IPS-20b (cell line): ENCODE data around the gene OAS3.

Source experiments
- H3K27ac ChIP-seq: one replicate; pipeline ENCODE4 v1.5.1; 2013; ENCODE audit warnings: low read length
- H3K27me3 ChIP-seq: 2 replicates; pipeline ENCODE4 v1.6.1; 2013; ENCODE audit warnings: mild to moderate bottlenecking, low read length, inconsistent platforms; ENCODE audit not compliant: insufficient read depth
- H3K36me3 ChIP-seq: 2 replicates; pipeline ENCODE4 v1.6.1; 2013; ENCODE audit warnings: low read depth, mild to moderate bottlenecking, inconsistent platforms, low read length, moderate library complexity; ENCODE audit not compliant: insufficient read depth
- H3K4me1 ChIP-seq: 2 replicates; pipeline ENCODE4 v1.6.1; 2013; ENCODE audit warnings: mild to moderate bottlenecking, control low read depth, inconsistent platforms, low read length, moderate library complexity; ENCODE audit not compliant: insufficient read depth
- H3K4me3 ChIP-seq: 2 replicates; pipeline ENCODE4 v1.5.1; 2013; ENCODE audit warnings: mild to moderate bottlenecking, low read length, inconsistent platforms
- H3K9ac ChIP-seq: 2 replicates; pipeline ENCODE4 v1.6.1; 2013; ENCODE audit warnings: low read depth, mild to moderate bottlenecking, inconsistent platforms, low read length, moderate library complexity
- H3K9me3 ChIP-seq: 2 replicates; pipeline ENCODE4 v1.6.1; 2013; ENCODE audit warnings: mild to moderate bottlenecking, low read depth, low read length, inconsistent platforms; ENCODE audit not compliant: insufficient read depth

The OAS3 gene

DNA sequence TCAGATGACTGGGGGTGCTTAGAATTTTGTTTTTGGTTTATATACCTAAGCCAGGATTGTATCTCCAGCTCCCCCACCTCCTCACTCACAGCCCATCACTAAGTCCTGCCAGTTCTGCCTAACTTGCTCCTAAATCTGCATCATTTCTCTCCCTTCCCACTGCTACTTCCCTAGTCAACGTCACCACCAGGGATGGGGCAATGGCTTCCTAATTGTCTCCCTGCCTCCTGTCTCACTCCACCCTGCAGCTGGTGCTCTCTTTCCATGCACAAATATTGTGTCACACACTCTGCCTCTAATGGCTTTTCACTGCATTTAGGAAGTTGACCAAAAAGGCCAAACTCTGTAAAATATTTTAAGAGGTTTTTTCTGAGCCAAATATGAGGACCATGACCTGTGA lies 51.5 kb downstream of the OAS3 start:
- Histone ChIP-seq H3K4me3 (no peak overlapping the region), H3K9me3 (peaks cover under 1% of the 10 kb centered on the region; the same call in 1 of the 2 replicates), H3K27ac (no peak overlapping the region), H3K4me1 (peaks cover 5% of the 10 kb centered on the region; the same call in 1 of the 2 replicates), H3K27me3 (no peaks in the 10 kb centered on the region), H3K36me3 (no peaks in the 10 kb centered on the region), H3K9ac (no peak overlapping the region)

DNA sequence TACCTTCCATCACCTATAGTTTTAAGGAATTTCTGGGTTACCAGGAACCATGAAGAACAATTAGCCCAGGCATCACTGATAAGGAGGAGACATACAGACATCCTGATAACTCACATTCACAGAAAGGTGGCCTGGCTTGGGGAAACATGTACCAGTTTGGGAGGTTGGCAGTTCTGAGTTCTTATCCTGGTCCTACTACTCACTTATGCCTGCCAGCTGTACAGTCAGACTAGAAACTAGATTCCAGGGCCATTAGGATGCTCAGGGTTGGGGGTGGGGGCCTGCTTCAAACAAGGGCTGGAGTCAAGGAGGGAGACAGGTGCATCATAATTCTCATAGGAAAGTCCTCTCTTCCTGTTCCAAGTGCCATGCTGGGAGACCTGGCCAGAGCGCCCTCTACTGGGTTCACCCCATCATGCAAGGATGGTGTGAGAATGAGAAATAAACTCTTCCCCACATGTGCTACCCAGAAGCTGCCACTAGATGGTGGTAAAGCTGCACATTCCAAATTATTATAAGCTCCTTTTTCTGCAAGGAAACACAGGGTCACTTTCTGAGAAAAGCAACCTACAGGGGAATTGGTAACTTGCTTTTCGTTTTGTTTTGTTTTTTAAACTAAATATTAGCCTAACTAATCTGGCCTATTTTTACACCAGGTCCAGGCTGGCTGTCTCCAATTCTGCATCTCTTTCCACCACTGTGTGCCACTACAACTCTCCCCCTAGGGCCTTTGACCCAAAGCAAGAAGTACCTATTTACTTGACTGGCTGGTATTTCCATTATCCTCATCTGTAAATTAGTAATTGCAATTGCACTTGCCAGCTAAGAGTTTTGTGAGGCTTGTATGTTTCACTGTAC lies 54.5 kb downstream of the OAS3 start:
- no peaks in the 10 kb centered on the region for H3K27me3 ChIP-seq
- H3K9me3 ChIP-seq, result no peaks in the 10 kb centered on the region
- no peaks in the 10 kb centered on the region for H3K36me3 ChIP-seq
- H3K4me1 ChIP-seq, result peaks cover 5% of the 10 kb centered on the region; the same call in 1 of the 2 replicates
- H3K9ac ChIP-seq, result no peak overlapping the region
- no peak overlapping the region for H3K27ac ChIP-seq
- H3K4me3 ChIP-seq, result no peak overlapping the region

DNA sequence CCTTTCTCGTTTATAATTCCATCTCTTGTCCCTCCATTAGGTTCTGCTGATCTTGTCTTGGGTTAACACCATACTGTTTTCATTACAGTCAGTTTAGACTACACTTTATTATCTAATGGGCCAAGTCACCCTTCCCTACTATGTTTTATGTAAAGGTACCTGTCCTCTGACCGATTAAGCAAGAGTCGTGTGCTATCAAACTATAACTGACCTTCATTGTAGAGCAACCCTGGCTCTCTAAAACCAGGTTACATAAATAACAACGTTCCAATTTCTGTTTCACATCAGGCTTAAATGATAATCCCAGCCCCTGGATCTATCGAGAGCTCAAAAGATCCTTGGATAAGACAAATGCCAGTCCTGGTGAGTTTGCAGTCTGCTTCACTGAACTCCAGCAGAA lies 56.7 kb downstream of the OAS3 start:
- Histone ChIP-seq H3K9ac (no peak overlapping the region), H3K27ac (no peak overlapping the region), H3K36me3 (no peaks in the 10 kb centered on the region), H3K9me3 (0 out of 2 replicates have a peak, but pooled peaks cover 5% of the 10 kb centered on the region), H3K4me3 (no peak overlapping the region), H3K27me3 (no peaks in the 10 kb centered on the region), H3K4me1 (peaks cover 3% of the 10 kb centered on the region; the same call in 1 of the 2 replicates)

GRCh38 chr12:112996501-112996900 lies 58.2 kb downstream of the OAS3 start:
- H3K4me1 ChIP-seq, result no peaks in the 10 kb centered on the region
- no peak overlapping the region for H3K9ac ChIP-seq
- no peak overlapping the region for H3K4me3 ChIP-seq
- H3K27me3 ChIP-seq, result no peaks in the 10 kb centered on the region
- H3K36me3 ChIP-seq, result no peaks in the 10 kb centered on the region
- no peak overlapping the region for H3K27ac ChIP-seq
- 0 out of 2 replicates have a peak, but pooled peaks cover 5% of the 10 kb centered on the region for H3K9me3 ChIP-seq

- Histone ChIP-seq H3K36me3 (no peaks in the 10 kb centered on the region), H3K27ac (no peak overlapping the region), H3K4me1 (no peaks in the 10 kb centered on the region), H3K4me3 (no peak overlapping the region), H3K9ac (no peak overlapping the region), H3K27me3 (no peaks in the 10 kb centered on the region), H3K9me3 (0 out of 2 replicates have a peak, but pooled peaks cover 5% of the 10 kb centered on the region)
These were observed 59.2 kb downstream of the OAS3 start for GRCh38 chr12:112997506-112997905.

DNA sequence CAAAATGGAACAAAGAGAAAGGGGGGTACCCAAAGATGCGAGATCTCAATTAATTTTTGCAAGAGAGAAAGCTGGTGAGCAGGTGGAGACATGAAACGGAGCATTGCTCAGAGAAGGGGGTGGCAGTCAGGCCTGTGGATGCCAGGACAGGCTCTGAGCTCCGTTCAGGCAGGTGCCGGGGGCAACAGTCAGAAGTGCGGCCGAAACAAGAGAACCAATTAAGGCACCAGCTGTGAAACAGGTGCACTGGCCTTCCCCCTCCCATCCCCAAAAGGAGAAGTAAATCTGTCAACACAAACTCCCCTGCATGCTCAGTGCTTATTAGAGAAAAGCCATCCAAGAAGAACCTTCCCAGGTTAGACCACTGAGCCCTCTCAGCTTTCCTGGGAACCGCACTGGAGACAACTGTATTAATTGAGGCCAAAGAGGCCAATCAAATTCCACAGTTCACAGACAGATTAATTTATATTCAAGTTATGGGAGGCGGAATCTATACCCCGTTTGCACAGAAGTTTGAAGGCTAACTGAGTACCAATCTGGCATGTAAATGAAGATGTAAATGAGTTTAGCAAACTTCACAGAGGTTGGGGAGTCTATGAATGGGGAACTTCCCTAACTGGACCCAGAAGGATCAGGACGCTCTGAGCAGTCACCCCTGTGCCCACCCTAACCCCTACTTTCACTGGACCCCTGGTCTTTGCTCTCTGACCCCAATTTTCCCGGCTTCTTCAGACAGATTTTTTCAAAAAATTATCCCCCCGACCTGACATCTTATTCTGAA lies 60.9 kb downstream of the OAS3 start:
- H3K27ac ChIP-seq, result no peak overlapping the region
- 0 out of 2 replicates have a peak, but pooled peaks cover 5% of the 10 kb centered on the region for H3K9me3 ChIP-seq
- no peaks in the 10 kb centered on the region for H3K4me1 ChIP-seq
- H3K4me3 ChIP-seq, result no peak overlapping the region
- H3K27me3 ChIP-seq, result no peaks in the 10 kb centered on the region
- H3K9ac ChIP-seq, result no peak overlapping the region
- no peaks in the 10 kb centered on the region for H3K36me3 ChIP-seq

- Histone ChIP-seq H3K36me3 (no peaks in the 10 kb centered on the region), H3K27ac (no peak overlapping the region), H3K9ac (no peak overlapping the region), H3K9me3 (0 out of 2 replicates have a peak, but pooled peaks cover 5% of the 10 kb centered on the region), H3K27me3 (no peaks in the 10 kb centered on the region), H3K4me3 (no peak overlapping the region), H3K4me1 (no peaks in the 10 kb centered on the region)
These were observed 62.2 kb downstream of the OAS3 start for GRCh38 chr12:113000433-113000832.

DNA sequence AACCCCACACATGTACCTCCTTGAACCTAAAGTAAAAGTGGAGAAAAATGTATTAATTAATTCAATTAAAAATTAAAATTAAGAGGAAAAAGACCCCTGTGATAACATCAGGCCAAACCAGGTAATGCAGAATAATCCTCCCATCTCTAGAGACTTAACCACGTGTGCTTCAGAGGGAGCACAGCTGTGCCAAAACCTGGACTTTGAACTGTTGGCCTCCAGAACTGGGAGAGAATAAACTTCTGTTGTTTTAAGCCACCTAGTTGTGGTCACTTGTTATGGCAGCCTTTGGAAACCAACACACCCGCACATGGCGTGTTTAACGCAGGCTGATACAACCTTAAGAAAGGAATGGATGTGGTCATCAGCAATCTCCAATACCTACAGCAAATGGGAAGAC lies 63.9 kb downstream of the OAS3 start:
- H3K27ac ChIP-seq, result no peak overlapping the region
- no peaks in the 10 kb centered on the region for H3K4me1 ChIP-seq
- H3K4me3 ChIP-seq, result no peak overlapping the region
- 0 out of 2 replicates have a peak, but pooled peaks cover 5% of the 10 kb centered on the region for H3K9me3 ChIP-seq
- no peak overlapping the region for H3K9ac ChIP-seq
- no peaks in the 10 kb centered on the region for H3K36me3 ChIP-seq
- no peaks in the 10 kb centered on the region for H3K27me3 ChIP-seq

GRCh38 chr12:113002676-113003075 lies 64.4 kb downstream of the OAS3 start:
- Histone ChIP-seq H3K9ac (no peak overlapping the region), H3K4me3 (no peak overlapping the region), H3K4me1 (no peaks in the 10 kb centered on the region), H3K27ac (no peak overlapping the region), H3K9me3 (0 out of 2 replicates have a peak, but pooled peaks cover 5% of the 10 kb centered on the region), H3K27me3 (no peaks in the 10 kb centered on the region), H3K36me3 (no peaks in the 10 kb centered on the region)

DNA sequence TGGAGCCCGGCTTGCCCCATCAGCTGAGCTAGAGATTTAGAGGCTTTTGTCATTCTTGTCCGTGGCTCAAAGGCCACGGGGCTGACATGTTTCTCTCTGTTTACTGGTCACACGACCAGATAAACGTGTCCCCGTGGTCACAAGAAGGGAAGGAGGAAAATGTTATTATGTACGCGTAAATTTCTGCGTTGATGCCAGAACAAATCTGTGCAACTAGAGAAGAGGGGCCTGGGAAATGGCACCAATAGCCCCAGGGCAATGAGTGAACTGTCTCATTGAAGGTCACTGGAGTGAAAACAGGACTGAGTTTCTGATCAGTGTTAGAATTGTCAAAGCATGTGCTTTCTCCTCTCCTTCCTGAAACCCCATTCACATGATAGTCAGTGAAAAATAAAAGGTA lies 65.4 kb downstream of the OAS3 start:
- H3K9me3 ChIP-seq, result 0 out of 2 replicates have a peak, but pooled peaks cover under 1% of the 10 kb centered on the region
- no peaks in the 10 kb centered on the region for H3K36me3 ChIP-seq
- no peaks in the 10 kb centered on the region for H3K4me1 ChIP-seq
- no peak overlapping the region for H3K27ac ChIP-seq
- H3K4me3 ChIP-seq, result no peak overlapping the region
- no peaks in the 10 kb centered on the region for H3K27me3 ChIP-seq
- H3K9ac ChIP-seq, result no peak overlapping the region

DNA sequence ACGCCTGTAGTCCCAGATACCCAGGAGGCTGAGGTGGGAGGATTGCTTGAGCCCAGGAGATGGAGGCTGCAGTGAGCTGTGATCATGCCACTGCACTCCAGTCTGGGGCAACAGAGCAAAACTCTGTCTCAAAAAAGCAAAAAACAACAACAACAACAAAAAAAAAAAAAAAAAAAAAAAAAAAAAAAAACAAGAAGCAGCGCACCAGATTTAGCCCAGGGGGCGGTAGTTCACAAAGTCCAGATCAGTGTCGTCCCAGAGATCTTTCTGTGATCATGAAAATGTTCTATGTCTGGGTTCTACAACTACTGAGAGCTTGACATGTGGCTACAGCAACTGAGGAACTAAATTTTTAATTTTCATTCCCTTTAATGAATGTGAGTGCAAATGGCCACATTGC lies 67.5 kb downstream of the OAS3 start:
- H3K4me1 ChIP-seq, result no peaks in the 10 kb centered on the region
- H3K36me3 ChIP-seq, result no peaks in the 10 kb centered on the region
- H3K9ac ChIP-seq, result no peak overlapping the region; the same call in 1 of the 2 replicates
- H3K27ac ChIP-seq, result no peak overlapping the region
- 0 out of 2 replicates have a peak, but pooled peaks cover 2% of the 10 kb centered on the region for H3K9me3 ChIP-seq
- no peaks in the 10 kb centered on the region for H3K27me3 ChIP-seq
- no peak overlapping the region for H3K4me3 ChIP-seq
